Panc1 (cell line): Measurements from ENCODE around the gene IGF2R. TPM values are rescaled to one million over a fixed set of nuclear protein-coding genes. Genes with fewer than 3 reads are reported as not detected.

ENCODE experiments used
- ATAC-seq: fragments of 200-7000 bp; cut with Tn5 transposase; 2 replicates; pipeline ENCODE4 v1.9.1; 2020; ENCODE audit warnings: mild to moderate bottlenecking, moderate library complexity
- BruUV-seq: library from RNA; stranded (reverse); fragments of 400-500 nt; replicated peaks from 2 replicates; lab custom pipeline; 2021; lab: Mats Ljungman, UMichigan
- CTCF ChIA-PET: fragments of 300-600 bp; sonication (Branson Sonifier 250); formaldehyde crosslinking; loops from one replicate; lab custom pipeline; 2022; ENCODE audit warnings: antibody characterized with exemption; lab: Charles Lee
- POLR2A ChIA-PET: fragments of 300-600 bp; sonication (Branson Sonifier 250); formaldehyde crosslinking; loops from one replicate; lab custom pipeline; 2022; ENCODE audit warnings: antibody characterized with exemption; lab: Charles Lee
- DNase-seq: peaks from one replicate; pipeline ENCODE4 v3.0.0-alpha.2; 2010; ENCODE audit warnings: low read depth, low spot score
- H3K27ac ChIP-seq: 2 replicates; pipeline ENCODE4 v1.5.1; 2011; ENCODE audit warnings: mild to moderate bottlenecking, low read length, inconsistent platforms
- H3K27me3 ChIP-seq: fragments of 200-500 bp; sonication (Bioruptor generic); 2 replicates; pipeline ENCODE4 v1.6.0; 2014; ENCODE audit warnings: low read length, inconsistent platforms; ENCODE audit not compliant: control insufficient read depth, insufficient read depth
- H3K36me3 ChIP-seq: fragments of 200-500 bp; sonication (Bioruptor generic); 2 replicates; pipeline ENCODE4 v1.5.1; 2014; ENCODE audit warnings: inconsistent platforms, mild to moderate bottlenecking, low read length, moderate library complexity; ENCODE audit not compliant: control insufficient read depth, insufficient read depth
- H3K4me1 ChIP-seq: 2 replicates; pipeline ENCODE4 v1.5.1; 2011; ENCODE audit warnings: inconsistent platforms, mild to moderate bottlenecking, low read length, moderate library complexity; ENCODE audit not compliant: control insufficient read depth, insufficient read depth
- H3K4me3 ChIP-seq, 2 experiments: 2 replicates each; pipeline ENCODE4 v1.5.1; 2011 to 2012; ENCODE audit warnings: low read depth in 2 of 2, low read length in 2 of 2, mild to moderate bottlenecking in 2 of 2, inconsistent platforms in 1 of 2, moderate library complexity in 1 of 2
- H3K9me3 ChIP-seq: fragments of 200-500 bp; sonication (Bioruptor generic); 2 replicates; pipeline ENCODE4 v1.5.1; 2014; ENCODE audit warnings: low read depth, mild to moderate bottlenecking, inconsistent platforms, low read length, moderate library complexity; ENCODE audit not compliant: control insufficient read depth, insufficient read depth
- CTCF ChIP-seq: fragments of 450-650 bp; IDR thresholded peaks from 2 replicates; pipeline ENCODE4 v1.5.1; 2017; ENCODE audit warnings: mild to moderate bottlenecking
- POLR2AphosphoS5 ChIP-seq: IDR thresholded peaks from 2 replicates; pipeline ENCODE4 v1.6.1; 2012; ENCODE audit warnings: mild to moderate bottlenecking, low read depth, low read length, moderate library complexity
- REST ChIP-seq, 2 experiments: IDR thresholded peaks; 2 replicates each; pipeline ENCODE4 v1.6.1; 2011 to 2012; ENCODE audit warnings: low read depth in 2 of 2, control low read depth in 1 of 2, low read length in 1 of 2, mild to moderate bottlenecking in 1 of 2, moderate library complexity in 1 of 2; ENCODE audit not compliant: insufficient read depth in 1 of 2
- SIN3A ChIP-seq: IDR thresholded peaks from 2 replicates; pipeline ENCODE4 v1.6.1; 2012; ENCODE audit warnings: low read depth, mild to moderate bottlenecking, low read length, moderate library complexity, borderline replicate concordance; ENCODE audit not compliant: insufficient read depth
- TCF7L2 ChIP-seq: IDR thresholded peaks from 2 replicates; pipeline ENCODE4 v1.6.1; 2011; ENCODE audit warnings: mild to moderate bottlenecking, low read depth, low read length, inconsistent platforms
- in situ Hi-C: cut with HindIII; loops from 2 replicates; pipeline ENCODE4 v1.10.0; 2016; ENCODE audit warnings: low sequenced_read_pairs, low pct_unique_long_range_greater_than_20kb
- intact Hi-C: fragments of 100-400 bp; cut with micrococcal nuclease; formaldehyde crosslinking; loops from one replicate; pipeline ENCODE4 v1.10.0; 2022; ENCODE audit not compliant: unreplicated experiment
- total RNA-seq: library from RNA; stranded (reverse); gene quantifications from one replicate; pipeline ENCODE4 v1.2.1, GENCODE V29; 2021; ENCODE audit not compliant: unreplicated experiment

IGF2R gene
- total RNA-seq, 1 experiment from 2014 or later, result 163 TPM

- Histone ChIP-seq H3K27ac (no peak overlapping the region), H3K9me3 (no peaks in the 10 kb centered on the region), H3K36me3 (no peaks in the 10 kb centered on the region), H3K4me3 (no peak overlapping the region), H3K27me3 (no peaks in the 10 kb centered on the region), H3K4me1 (no peaks in the 10 kb centered on the region)
- no TSS peak for BruUV-seq
- no peak for ATAC-seq
- ChIA-PET POLR2A (no interaction called here), CTCF (no interaction called here)
- in situ Hi-C loops (no loop called here), intact Hi-C loops (no loop called here)
- TF ChIP-seq POLR2AphosphoS5 (no peak), CTCF (no peak), SIN3A (no peak), TCF7L2 (no peak), REST (IDR thresholded peaks at IDR 0.05; ENCODE audit: insufficient read depth in 1 of 2, low read depth in 2 of 2, low read length in 1 of 2) (no peak)
- no peak for DNase-seq
Observed at GRCh38 chr6:160120087-160120486, 151.2 kb downstream of the IGF2R start.

GRCh38 chr6:160121558-160121957 is 152.7 kb downstream of the IGF2R start, which contains the start of gene SLC22A1:
Gene SLC22A1 (plus strand): TSS chr6:160121815. CDS start chr6:160121936, 121 bp downstream.
- no peaks in the 10 kb centered on the region for H3K9me3 ChIP-seq
- no peak for TF ChIP-seq POLR2AphosphoS5
- TF ChIP-seq TCF7L2, result no peak
- no peak for TF ChIP-seq REST (IDR thresholded peaks at IDR 0.05; ENCODE audit: insufficient read depth in 1 of 2, low read depth in 2 of 2, low read length in 1 of 2)
- H3K27me3 ChIP-seq, result no peaks in the 10 kb centered on the region
- no peak within 1 kb of the TSS for H3K27ac ChIP-seq
- POLR2A ChIA-PET, result no interaction called here
- ATAC-seq (no peak), DNase-seq (no peak)
- H3K4me1 ChIP-seq, result no peaks in the 10 kb centered on the region
- no peaks in the 10 kb centered on the region for H3K36me3 ChIP-seq
- no TSS peak for BruUV-seq
- H3K4me3 ChIP-seq, result no peak within 1 kb of the TSS
- in situ Hi-C loops (no loop called here), intact Hi-C loops (no loop called here)
- CTCF ChIA-PET, result no interaction called here
